OCI-LY1 (cell line): ENCODE results near the gene CPM.

ENCODE experiments used
- H2AFZ ChIP-seq: fragments of 200-600 bp; sonication (generic), shearing (Covaris generic); 2 replicates; pipeline ENCODE4 v1.6.0; 2014; ENCODE audit warnings: antibody characterized with exemption, mild to moderate bottlenecking, low read length
- H3F3A ChIP-seq: fragments of 200-600 bp; sonication (generic), shearing (Covaris generic); 2 replicates; pipeline ENCODE4 v1.6.0; 2014; ENCODE audit warnings: mild to moderate bottlenecking, antibody characterized with exemption, low read length, moderate library complexity; ENCODE audit not compliant: insufficient read depth
- H3K27ac ChIP-seq: fragments of 200-600 bp; sonication (generic); 2 replicates; pipeline ENCODE4 v1.5.1; 2014; ENCODE audit warnings: low read length, mixed run types, mild to moderate bottlenecking, low read depth; ENCODE audit not compliant: poor library complexity, severe bottlenecking
- H3K27me3 ChIP-seq: fragments of 200-600 bp; sonication (generic); 2 replicates; pipeline ENCODE4 v1.6.0; 2014; ENCODE audit warnings: antibody characterized with exemption, mild to moderate bottlenecking, low read length, moderate library complexity; ENCODE audit not compliant: insufficient read depth
- H3K36me3 ChIP-seq: fragments of 200-600 bp; sonication (generic); 2 replicates; pipeline ENCODE4 v1.6.1; 2014; ENCODE audit warnings: mild to moderate bottlenecking, antibody characterized with exemption, low read length, moderate library complexity, mixed read lengths; ENCODE audit not compliant: insufficient read depth
- H3K4me1 ChIP-seq: fragments of 200-600 bp; sonication (generic); 2 replicates; pipeline ENCODE4 v1.5.1; 2014; ENCODE audit warnings: mild to moderate bottlenecking, low read length, moderate library complexity; ENCODE audit not compliant: insufficient read depth, severe bottlenecking
- H3K4me2 ChIP-seq: fragments of 200-600 bp; sonication (generic), shearing (Covaris generic); 2 replicates; pipeline ENCODE4 v1.6.1; 2014; ENCODE audit warnings: low read length
- H3K4me3 ChIP-seq: fragments of 200-600 bp; sonication (generic); 2 replicates; pipeline ENCODE4 v1.5.1; 2014; ENCODE audit warnings: low read length, low read depth, mild to moderate bottlenecking, mixed read lengths; ENCODE audit not compliant: poor library complexity, severe bottlenecking
- H3K79me2 ChIP-seq: fragments of 200-600 bp; shearing (Covaris generic); 2 replicates; pipeline ENCODE4 v1.6.1; 2016; ENCODE audit warnings: mixed run types, low read length, mixed read lengths; ENCODE audit not compliant: insufficient read depth
- H3K9ac ChIP-seq: fragments of 200-600 bp; sonication (generic), shearing (Covaris generic); 2 replicates; pipeline ENCODE4 v1.6.1; 2014; ENCODE audit warnings: mild to moderate bottlenecking, low read length, mixed read lengths
- H3K9me2 ChIP-seq: fragments of 200-600 bp; sonication (generic), shearing (Covaris generic); 2 replicates; pipeline ENCODE4 v1.6.1; 2014; ENCODE audit warnings: low read depth, mild to moderate bottlenecking, low read length, mixed read lengths
- H3K9me3 ChIP-seq: fragments of 200-600 bp; shearing (Covaris generic); 2 replicates; pipeline ENCODE4 v1.6.1; 2014; ENCODE audit warnings: low read length, mixed read lengths
- H4K20me1 ChIP-seq: fragments of 200-600 bp; sonication (generic), shearing (Covaris generic); 2 replicates; pipeline ENCODE4 v1.6.0; 2016; ENCODE audit warnings: mild to moderate bottlenecking, low read length; ENCODE audit not compliant: insufficient read depth
- CTCF ChIP-seq: fragments of 200-600 bp; sonication (generic), shearing (Covaris generic); IDR thresholded peaks from 2 replicates; pipeline ENCODE4 v1.5.1; 2017; ENCODE audit warnings: mild to moderate bottlenecking, antibody characterized with exemption, low read length, moderate library complexity, mixed read lengths
- EZH2 ChIP-seq: fragments of 200-600 bp; sonication (generic), shearing (Covaris generic); IDR thresholded peaks from 2 replicates; pipeline ENCODE4 v1.8.0; 2017; ENCODE audit warnings: borderline replicate concordance, mixed run types, mild to moderate bottlenecking, antibody characterized with exemption, low read length, moderate library complexity, mixed read lengths

CPM gene

GRCh38 chr12:68839183-68840147, 93.5 kb downstream of the CPM start:
- H3F3A ChIP-seq = peaks cover 29% of the 10 kb centered on the region; the same call in 1 of the 2 replicates

GRCh38 chr12:68838046-68838886, 94.7 kb downstream of the CPM start:
- Histone ChIP-seq H3K27ac (no peak overlapping the region), H3K27me3 (no peaks in the 10 kb centered on the region), H3K4me2 (no peak overlapping the region), H4K20me1 (0 out of 2 replicates have a peak, but pooled peaks cover 3% of the 10 kb centered on the region), H3K4me3 (no peak overlapping the region), H3K9me3 (no peaks in the 10 kb centered on the region), H3K4me1 (no peaks in the 10 kb centered on the region), H3F3A (peaks cover 24% of the 10 kb centered on the region; the same call in 1 of the 2 replicates), H3K9ac (no peak overlapping the region), H3K9me2 (no peaks in the 10 kb centered on the region), H2AFZ (no peak overlapping the region), H3K79me2 (no peaks in the 10 kb centered on the region; the same call in 1 of the 2 replicates), H3K36me3 (peaks cover 98% of the 10 kb centered on the region)
- TF ChIP-seq CTCF (no peak), EZH2 (no peak)

More at GRCh38 chr12:68839183-68840147, 93.5 kb downstream of the CPM start:
- H3K4me1 ChIP-seq = no peaks in the 10 kb centered on the region
- H3K9me2 ChIP-seq = no peaks in the 10 kb centered on the region
- H3K4me3 ChIP-seq = no peak overlapping the region
- no peak for TF ChIP-seq CTCF
- no peak for TF ChIP-seq EZH2
- H3K4me2 ChIP-seq = no peak overlapping the region
- no peaks in the 10 kb centered on the region for H3K9me3 ChIP-seq
- H3K27ac ChIP-seq = no peak overlapping the region
- no peak overlapping the region for H2AFZ ChIP-seq
- no peak overlapping the region for H3K9ac ChIP-seq
- 0 out of 2 replicates have a peak, but pooled peaks cover 3% of the 10 kb centered on the region for H4K20me1 ChIP-seq
- no peaks in the 10 kb centered on the region for H3K27me3 ChIP-seq
- H3K79me2 ChIP-seq = no peaks in the 10 kb centered on the region; the same call in 1 of the 2 replicates
- H3K36me3 ChIP-seq = peaks cover 98% of the 10 kb centered on the region

GRCh38 chr12:68837215-68837614, 95.8 kb downstream of the CPM start:
- H2AFZ ChIP-seq = no peak overlapping the region
- H3K4me2 ChIP-seq = no peak overlapping the region
- no peaks in the 10 kb centered on the region for H3K4me1 ChIP-seq
- H3K9me3 ChIP-seq = no peaks in the 10 kb centered on the region
- H3K79me2 ChIP-seq = peaks cover 2% of the 10 kb centered on the region; the same call in 1 of the 2 replicates
- H3K4me3 ChIP-seq = no peak overlapping the region
- no peak overlapping the region for H3K27ac ChIP-seq
- peaks cover 93% of the 10 kb centered on the region for H3K36me3 ChIP-seq
- no peak for TF ChIP-seq EZH2
- H3K9ac ChIP-seq = no peak overlapping the region
- no peaks in the 10 kb centered on the region for H3K27me3 ChIP-seq
- H3K9me2 ChIP-seq = no peaks in the 10 kb centered on the region
- H4K20me1 ChIP-seq = 0 out of 2 replicates have a peak, but pooled peaks cover 3% of the 10 kb centered on the region
- 0 out of 2 replicates have a peak, but pooled peaks cover 14% of the 10 kb centered on the region for H3F3A ChIP-seq
